Natural killer cell (primary cell): ENCODE measurements around the gene NDC1. TPM values are rescaled to one million over a fixed set of nuclear protein-coding genes. Genes with fewer than 3 reads are reported as not detected.

Experiments
- ATAC-seq, 3 donors: fragments of 150-1000 bp in 2 of 3; fragments of 200-7000 bp in 1 of 3; cut with Tn5 transposase; 1 replicate in 1 of 3; 2 replicates in 2 of 3; pipeline ENCODE4 v1.10.0; 2021; ENCODE audit warnings: mild to moderate bottlenecking in 2 of 3, moderate library complexity in 2 of 3
- DNase-seq, 2 donors: peaks; one replicate each; pipeline versions ENCODE4 v3.0.0 to v3.0.0-alpha.2; 2013 to 2021; ENCODE audit warnings: mixed read lengths in 1 of 2
- H3K27ac ChIP-seq: one replicate; pipeline ENCODE4 v1.5.1; 2013; ENCODE audit warnings: mild to moderate bottlenecking, low read length
- H3K27me3 ChIP-seq: one replicate; pipeline ENCODE4 v1.6.1; 2013; ENCODE audit warnings: low read length; ENCODE audit not compliant: control insufficient read depth, insufficient read depth
- H3K36me3 ChIP-seq: one replicate; pipeline ENCODE4 v1.6.1; 2013; ENCODE audit warnings: low read length; ENCODE audit not compliant: control insufficient read depth, insufficient read depth
- H3K4me1 ChIP-seq: one replicate; pipeline ENCODE4 v1.6.1; 2013; ENCODE audit warnings: low read length; ENCODE audit not compliant: control insufficient read depth, insufficient read depth
- H3K4me3 ChIP-seq: one replicate; pipeline ENCODE4 v1.5.1; 2013; ENCODE audit warnings: low read length
- H3K9me3 ChIP-seq: one replicate; pipeline ENCODE4 v1.6.1; 2013; ENCODE audit warnings: low read length; ENCODE audit not compliant: control insufficient read depth, insufficient read depth
- H3K27ac Mint-ChIP-seq, 2 donors: one replicate each; pipeline ENCODE4 v1.8.0; 2022; ENCODE audit warnings: mild to moderate bottlenecking in 2 of 2, mixed read lengths in 2 of 2, moderate library complexity in 1 of 2
- H3K27me3 Mint-ChIP-seq, 2 donors: one replicate each; pipeline ENCODE4 v1.8.0; 2022; ENCODE audit warnings: low read depth in 2 of 2, mixed read lengths in 2 of 2
- H3K36me3 Mint-ChIP-seq: one replicate; pipeline ENCODE4 v1.8.0; 2022; ENCODE audit warnings: mixed read lengths
- H3K4me1 Mint-ChIP-seq, 2 donors: one replicate each; pipeline ENCODE4 v1.8.0; 2022; ENCODE audit warnings: mixed read lengths in 2 of 2
- H3K4me3 Mint-ChIP-seq: one replicate; pipeline ENCODE4 v1.8.0; 2022; ENCODE audit warnings: mild to moderate bottlenecking, moderate library complexity, mixed read lengths
- H3K9me3 Mint-ChIP-seq, 2 donors: one replicate each; pipeline ENCODE4 v1.8.0; 2022; ENCODE audit warnings: mixed read lengths in 2 of 2
- WGBS: methylation state at CpG from one replicate; pipeline ENCODE4 v1.1.7; 2013; ENCODE audit warnings: missing lambda C conversion rate; ENCODE audit not compliant: insufficient coverage; 5-methylcytosine and 5-hydroxymethylcytosine counted together
- intact Hi-C: fragments of 100-400 bp; cut with micrococcal nuclease; formaldehyde crosslinking; loops from one replicate; pipeline ENCODE4 v1.14.2; 2022
- total RNA-seq, 4 donors: library from RNA; stranded (reverse); fragments of 120-200 nt in 1 of 4; gene quantifications; one replicate each; pipeline versions ENCODE4 v1.2.3 to v1.2.4, GENCODE V29; 2013 to 2022
- TF ChIP-seq, protein P1 (sequence below): fragments of 200-600 bp; IDR thresholded peaks from one replicate; pipeline ENCODE4 v1.8.0; 2022; ENCODE audit warnings: antibody characterized with exemption

Gene NDC1
- total RNA-seq, 3 donors from 2014 or later (not counting 1 experiment from before 2014, with no cell fraction given) = 4.3 to 6.3 (median 5.2) TPM

DNA sequence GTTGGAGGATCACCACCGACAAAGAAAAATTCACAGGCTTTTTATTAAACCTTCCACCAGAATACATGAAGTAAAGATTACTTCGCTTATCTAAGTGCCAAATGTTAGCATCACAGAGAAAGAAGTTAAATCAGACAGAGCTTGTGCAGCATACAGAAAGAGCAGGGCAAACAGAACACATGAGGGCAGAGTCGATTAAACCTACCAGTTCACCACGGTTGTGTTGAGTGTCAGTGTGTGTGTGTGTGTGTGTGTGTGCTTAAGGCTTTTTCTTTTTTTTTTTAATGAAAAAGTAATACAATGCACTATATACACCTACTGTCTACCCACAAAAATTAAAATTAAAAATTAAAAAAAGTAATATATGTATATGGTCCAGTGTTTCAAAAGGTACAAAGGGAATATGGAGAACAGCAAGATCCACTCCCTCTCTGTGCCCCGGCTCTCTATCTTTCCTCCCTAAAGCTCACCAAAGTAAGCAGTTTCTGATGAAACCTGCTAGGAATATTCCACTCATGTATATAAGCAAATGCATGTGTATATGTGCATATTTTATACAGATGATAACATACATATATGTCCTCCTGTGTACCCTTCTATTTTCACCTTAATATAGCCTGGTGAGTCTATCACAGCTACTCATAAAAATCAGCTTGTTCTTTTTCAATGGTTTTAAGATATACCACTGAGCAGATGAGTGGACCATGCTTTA, 33.8 kb upstream of the NDC1 start:
- no peak overlapping the region for H3K4me3 ChIP-seq
- Mint-ChIP-seq H3K27ac (no peak overlapping the region), H3K9me3 (no peaks in the 10 kb centered on the region), H3K36me3 (peaks cover 24% of the 10 kb centered on the region), H3K4me1 (no peaks in the 10 kb centered on the region), H3K4me3 (no peak overlapping the region), H3K27me3 (no peaks in the 10 kb centered on the region)
- intact Hi-C loops = no loop called here
- no peak overlapping the region for H3K27ac ChIP-seq
- TF ChIP-seq, protein P1, sequence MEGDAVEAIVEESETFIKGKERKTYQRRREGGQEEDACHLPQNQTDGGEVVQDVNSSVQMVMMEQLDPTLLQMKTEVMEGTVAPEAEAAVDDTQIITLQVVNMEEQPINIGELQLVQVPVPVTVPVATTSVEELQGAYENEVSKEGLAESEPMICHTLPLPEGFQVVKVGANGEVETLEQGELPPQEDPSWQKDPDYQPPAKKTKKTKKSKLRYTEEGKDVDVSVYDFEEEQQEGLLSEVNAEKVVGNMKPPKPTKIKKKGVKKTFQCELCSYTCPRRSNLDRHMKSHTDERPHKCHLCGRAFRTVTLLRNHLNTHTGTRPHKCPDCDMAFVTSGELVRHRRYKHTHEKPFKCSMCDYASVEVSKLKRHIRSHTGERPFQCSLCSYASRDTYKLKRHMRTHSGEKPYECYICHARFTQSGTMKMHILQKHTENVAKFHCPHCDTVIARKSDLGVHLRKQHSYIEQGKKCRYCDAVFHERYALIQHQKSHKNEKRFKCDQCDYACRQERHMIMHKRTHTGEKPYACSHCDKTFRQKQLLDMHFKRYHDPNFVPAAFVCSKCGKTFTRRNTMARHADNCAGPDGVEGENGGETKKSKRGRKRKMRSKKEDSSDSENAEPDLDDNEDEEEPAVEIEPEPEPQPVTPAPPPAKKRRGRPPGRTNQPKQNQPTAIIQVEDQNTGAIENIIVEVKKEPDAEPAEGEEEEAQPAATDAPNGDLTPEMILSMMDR = no peak
- WGBS = 72% methylated on average over 4 of the region's 5 CpGs
- H3K9me3 ChIP-seq = no peaks in the 10 kb centered on the region
- H3K4me1 ChIP-seq = no peaks in the 10 kb centered on the region
- ATAC-seq (no peak), DNase-seq (no peak)
- H3K27me3 ChIP-seq = no peaks in the 10 kb centered on the region
- peaks cover 65% of the 10 kb centered on the region for H3K36me3 ChIP-seq

DNA sequence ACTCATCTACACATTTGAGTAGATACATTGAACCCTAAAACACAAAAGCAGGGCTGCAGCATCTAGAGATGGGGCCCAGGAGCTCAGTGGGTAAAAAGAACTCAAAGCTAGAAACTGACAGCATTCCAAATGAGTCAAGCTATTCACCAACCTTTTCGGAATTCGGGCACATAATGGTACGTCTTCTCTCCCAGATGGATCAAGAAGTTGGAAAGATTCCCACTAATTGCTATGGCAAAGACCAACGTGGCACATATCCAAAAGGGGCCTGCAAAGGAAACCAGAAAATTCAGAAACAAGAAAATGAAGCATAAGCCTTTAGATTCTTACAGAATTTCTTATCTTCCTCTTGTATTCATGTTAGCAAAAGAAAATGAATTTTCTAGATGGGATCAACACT, 33.1 kb upstream of the NDC1 start:
- no peaks in the 10 kb centered on the region for H3K4me1 ChIP-seq
- no peaks in the 10 kb centered on the region for H3K27me3 ChIP-seq
- H3K36me3 ChIP-seq = peaks cover 65% of the 10 kb centered on the region
- Mint-ChIP-seq H3K36me3 (peaks cover 24% of the 10 kb centered on the region), H3K27ac (no peak overlapping the region), H3K4me3 (no peak overlapping the region), H3K4me1 (no peaks in the 10 kb centered on the region), H3K9me3 (no peaks in the 10 kb centered on the region), H3K27me3 (no peaks in the 10 kb centered on the region)
- no peaks in the 10 kb centered on the region for H3K9me3 ChIP-seq
- ATAC-seq (no peak), DNase-seq (no peak)
- no peak overlapping the region for H3K27ac ChIP-seq
- H3K4me3 ChIP-seq = no peak overlapping the region
- intact Hi-C loops = no loop called here
- WGBS = 94% methylated on average over 4 of the region's 4 CpGs
- TF ChIP-seq, protein P1 = no peak

DNA sequence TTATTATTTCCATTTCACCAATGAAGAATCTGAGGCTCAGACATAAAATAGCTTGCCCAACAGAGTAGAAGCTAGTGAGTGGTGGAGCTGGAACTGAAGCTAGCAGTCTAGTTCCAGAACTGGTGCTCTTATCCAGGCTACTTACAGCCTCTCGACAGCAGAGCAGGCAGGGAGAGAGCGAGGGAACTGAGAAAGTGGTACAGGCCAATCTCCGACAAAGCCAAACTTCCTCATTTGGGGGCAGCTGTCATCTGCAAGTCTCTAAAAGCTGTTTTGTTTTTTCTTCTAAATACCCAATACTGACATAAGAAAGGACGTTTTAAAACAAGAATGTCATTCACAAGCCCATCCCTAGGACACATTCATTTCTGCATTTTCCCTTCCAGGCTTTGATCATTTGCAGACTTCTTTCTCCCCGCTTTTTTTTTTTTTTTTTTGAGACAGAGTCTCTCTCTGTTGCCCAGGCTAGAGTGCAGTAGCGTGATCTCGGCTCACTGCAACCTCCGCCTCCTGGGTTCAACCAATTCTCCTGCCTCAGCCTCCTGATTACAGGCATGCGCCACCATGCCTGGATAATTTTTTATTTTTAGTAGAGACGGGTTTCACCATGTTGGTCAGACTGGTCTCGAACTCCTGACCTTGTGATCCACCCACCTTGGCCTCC, 31.5 kb upstream of the NDC1 start:
- Mint-ChIP-seq H3K36me3 (peaks cover 18% of the 10 kb centered on the region), H3K9me3 (no peaks in the 10 kb centered on the region), H3K4me1 (no peaks in the 10 kb centered on the region), H3K27ac (peak overlapping the region in 1 of 2 donors; percentile 45), H3K4me3 (no peak overlapping the region), H3K27me3 (no peaks in the 10 kb centered on the region)
- intact Hi-C loops = no loop called here
- no peaks in the 10 kb centered on the region for H3K9me3 ChIP-seq
- ATAC-seq = no peak
- DNase-seq = no peak
- WGBS = 79% methylated on average over 11 of the region's 11 CpGs
- no peaks in the 10 kb centered on the region for H3K27me3 ChIP-seq
- TF ChIP-seq, protein P1 = no peak
- H3K36me3 ChIP-seq = peaks cover 55% of the 10 kb centered on the region
- H3K27ac ChIP-seq = no peak overlapping the region
- H3K4me3 ChIP-seq = no peak overlapping the region
- H3K4me1 ChIP-seq = no peaks in the 10 kb centered on the region
